K562 (cell line): ENCODE results near the gene ACTRT2. TPM values are rescaled to one million over a fixed set of nuclear protein-coding genes. Genes with fewer than 3 reads are reported as not detected.

Experiments
- ATAC-seq: fragments of 200-7000 bp; cut with Tn5 transposase; 3 replicates; pipeline ENCODE4 v1.9.1; 2020; ENCODE audit warnings: moderate library complexity
- BruUV-seq: library from RNA; stranded (reverse); fragments of 400-500 nt; replicated peaks from 2 replicates; lab custom pipeline; 2021; lab: Mats Ljungman, UMichigan
- CTCF ChIA-PET: fragments of 300-600 bp; formaldehyde crosslinking; extraction: SDS; loops from one replicate; lab custom pipeline; 2021; ENCODE audit warnings: low intra/inter-chr PET ratio; lab: Yijun Ruan, JAX
- POLR2A ChIA-PET: fragments of 300-600, 350-650 bp; sonication (Branson Sonifier 250); formaldehyde crosslinking; extraction: SDS; loops from one replicate; lab custom pipeline; 2021; ENCODE audit warnings: antibody characterized with exemption, inconsistent platforms; lab: Yijun Ruan, JAX
- DNase-seq, 4 experiments: peaks; one replicate each; pipeline versions ENCODE4 v3.0.0 to v3.0.0-alpha.2; 2011 to 2018; ENCODE audit warnings: low spot score in 3 of 4, mixed read lengths in 3 of 4; ENCODE audit errors: extremely low read depth in 1 of 4
- FAIRE-seq: peaks from 2 replicates; lab custom pipeline; 2011; peaks lifted over from hg19 to GRCh38; lab: Jason Lieb, UNC
- H2AFZ ChIP-seq: 2 replicates; pipeline ENCODE4 v1.6.0; 2011; ENCODE audit warnings: low read depth, low read length, control low read depth, inconsistent platforms
- H3K27ac ChIP-seq: fragments of 200-600 bp; 3 replicates; pipeline ENCODE4 v1.8.0; 2011; ENCODE audit warnings: low read depth, mild to moderate bottlenecking, control low read depth, inconsistent platforms, low read length, moderate library complexity, mixed read lengths; ENCODE audit errors: extremely low read depth
- H3K27me3 ChIP-seq, 2 experiments: fragments of 300-600 bp in 1 of 2; 2 replicates in 1 of 2; 3 replicates in 1 of 2; pipeline versions ENCODE4 v1.6.0 to v1.8.0; 2011; ENCODE audit warnings: inconsistent platforms in 2 of 2, low read length in 2 of 2, mild to moderate bottlenecking in 1 of 2, mixed read lengths in 1 of 2, moderate library complexity in 1 of 2; ENCODE audit not compliant: control insufficient read depth in 2 of 2, insufficient read depth in 2 of 2
- H3K36me3 ChIP-seq: fragments of 300-600 bp; 3 replicates; pipeline ENCODE4 v1.8.0; 2011; ENCODE audit warnings: mild to moderate bottlenecking, low read length, inconsistent platforms; ENCODE audit not compliant: control insufficient read depth, insufficient read depth
- H3K4me1 ChIP-seq, 2 experiments: fragments of 200-600 bp in 1 of 2; replicated peaks in 1 of 2; 2 replicates in 1 of 2; 3 replicates in 1 of 2; pipeline versions ENCODE4 v1.5.1 to v1.8.0; 2011; ENCODE audit warnings: inconsistent platforms in 2 of 2, low read length in 2 of 2, mild to moderate bottlenecking in 1 of 2, mixed read lengths in 1 of 2, moderate library complexity in 1 of 2; ENCODE audit not compliant: control insufficient read depth in 2 of 2, insufficient read depth in 2 of 2
- H3K4me2 ChIP-seq: 2 replicates; pipeline ENCODE4 v1.6.1; 2011; ENCODE audit warnings: low read length, control low read depth, inconsistent platforms, mixed read lengths; ENCODE audit not compliant: insufficient read depth
- H3K4me3 ChIP-seq: fragments of 200-600 bp; sonication (generic), shearing (Covaris generic); 2 replicates; pipeline ENCODE4 v1.5.1; 2016; ENCODE audit warnings: control low read depth, inconsistent platforms
- H3K79me2 ChIP-seq: fragments of 200-600 bp; 3 replicates; pipeline ENCODE4 v1.8.0; 2011; ENCODE audit warnings: low read length, inconsistent platforms; ENCODE audit not compliant: control insufficient read depth, insufficient read depth
- H3K9ac ChIP-seq, 2 experiments: 2 replicates each; pipeline versions ENCODE4 v1.6.0 to v1.6.1; 2011; ENCODE audit warnings: low read depth in 2 of 2, low read length in 2 of 2, control low read depth in 1 of 2, inconsistent platforms in 1 of 2, mild to moderate bottlenecking in 1 of 2, mixed read lengths in 1 of 2; ENCODE audit not compliant: insufficient read depth in 1 of 2
- H3K9me1 ChIP-seq: one replicate; pipeline ENCODE4 v1.6.0; 2011; ENCODE audit warnings: inconsistent platforms, mild to moderate bottlenecking, low read length, moderate library complexity; ENCODE audit not compliant: control insufficient read depth, insufficient read depth
- H3K9me3 ChIP-seq: replicated peaks from 2 replicates; pipeline ENCODE4 v1.5.1; 2011; ENCODE audit warnings: low read depth, low read length, inconsistent platforms; ENCODE audit not compliant: control insufficient read depth, insufficient read depth
- H4K20me1 ChIP-seq: replicated peaks from 2 replicates; pipeline ENCODE4 v1.6.1; 2011; ENCODE audit warnings: low read length, inconsistent platforms, mixed read lengths; ENCODE audit not compliant: control insufficient read depth, insufficient read depth
- CBFA2T2 ChIP-seq: fragments of 450-650 bp; conservative IDR thresholded peaks from 2 replicates; pipeline ENCODE4 v1.6.1; 2017; ENCODE audit warnings: mild to moderate bottlenecking
- CREB5 ChIP-seq: fragments of 250-450 bp; sonication (Bioruptor Pico); IDR thresholded peaks from 2 replicates; pipeline ENCODE4 v1.5.0; 2020; ENCODE audit warnings: mild to moderate bottlenecking
- EWSR1 ChIP-seq: fragments of 450-650 bp; IDR thresholded peaks from 2 replicates; pipeline ENCODE4 v1.6.1; 2018; ENCODE audit warnings: borderline replicate concordance, mild to moderate bottlenecking, low read depth, moderate library complexity; ENCODE audit not compliant: partially characterized antibody
- FOS ChIP-seq: IDR thresholded peaks from 3 replicates; pipeline ENCODE4 v1.6.1; 2011; ENCODE audit not compliant: insufficient read length; ENCODE audit errors: extremely low read depth
- FOXK1 ChIP-seq: sonication (generic); formaldehyde crosslinking; IDR thresholded peaks from 2 replicates; pipeline ENCODE4 v1.8.0; 2022; ENCODE audit warnings: missing genetic modification reagents, mild to moderate bottlenecking, borderline replicate concordance
- MBD1 ChIP-seq: fragments of 250-450 bp; sonication (Bioruptor Pico); IDR thresholded peaks from 2 replicates; pipeline ENCODE4 v1.8.0; 2022; ENCODE audit warnings: inconsistent platforms
- MCM3 ChIP-seq: fragments of 450-650 bp; IDR thresholded peaks from 2 replicates; pipeline ENCODE4 v1.6.1; 2016
- PCBP1 ChIP-seq: fragments of 200-400 bp; formaldehyde crosslinking; IDR thresholded peaks from 2 replicates; pipeline ENCODE4 v1.6.1; 2018; ENCODE audit warnings: mild to moderate bottlenecking, low read depth, low read length; ENCODE audit not compliant: poor library complexity, severe bottlenecking
- SMARCA5 ChIP-seq: fragments of 450-650 bp; IDR thresholded peaks from 2 replicates; pipeline ENCODE4 v1.6.1; 2016
- STAT5B ChIP-seq: fragments of 250-450 bp; sonication (Bioruptor Pico); IDR thresholded peaks from 2 replicates; pipeline ENCODE4 v1.8.0; 2021; ENCODE audit warnings: mild to moderate bottlenecking, inconsistent platforms
- WHSC1 ChIP-seq: IDR thresholded peaks from one replicate; pipeline ENCODE4 v1.6.1; 2012; ENCODE audit warnings: low read length, control low read depth, inconsistent platforms
- WGBS: fragments of 100-300 bp; shearing (Covaris generic); methylation state at CpG from one replicate; pipeline ENCODE4 v1.1.6; 2016; ENCODE audit warnings: low coverage, mixed read lengths; ENCODE audit not compliant: insufficient coverage; ENCODE audit errors: missing lambda C conversion rate; 5-methylcytosine and 5-hydroxymethylcytosine counted together
- in situ Hi-C: fragments of 300-500 bp; cut with MboI; formaldehyde crosslinking; loops from 4 replicates; pipeline ENCODE4 v1.15.0; 2018; ENCODE audit warnings: inconsistent platforms, mixed read lengths
- intact Hi-C: fragments of 100-400 bp; cut with micrococcal nuclease; formaldehyde crosslinking; loops from 2 replicates; pipeline ENCODE4 v1.14.2; 2022
- polyA plus RNA-seq, 8 experiments: library from polyadenylated mRNA; depleted of rRNA in 4 of 8; stranded (reverse) in 5 of 8; unstranded in 3 of 8; fragments of >200 nt; fragmentation: Nextera tagmentation in 2 of 8; fragmentation: Illumina TruSeq in 1 of 8; extraction: Ambion mirVana in 2 of 8; extraction: Trizol in 1 of 8; gene quantifications; 2 replicates each; pipeline versions ENCODE4 v1.2.1 to v1.2.3, GENCODE V29; 2011 to 2014; ENCODE audit warnings: inconsistent platforms in 1 of 8, missing spikeins in 1 of 8
- total RNA-seq, 7 experiments: library from RNA; depleted of rRNA in 6 of 7; stranded (reverse); fragments of >200 nt in 6 of 7; fragmentation: Illumina TruSeq in 2 of 7; extraction: Trizol in 2 of 7; gene quantifications; 2 replicates each; pipeline versions ENCODE4 v1.2.1 to v1.2.3, GENCODE V29; 2011 to 2021; ENCODE audit warnings: low replicate concordance in 1 of 7
- TF ChIP-seq, protein P1 (sequence below): fragments of 450-650 bp; IDR thresholded peaks from 2 replicates; pipeline ENCODE4 v1.7.1; 2018; ENCODE audit warnings: mild to moderate bottlenecking, low read depth; ENCODE audit not compliant: partially characterized antibody

The ACTRT2 gene
- total and polyA plus RNA-seq, 9 of the 15 experiments (the other 6 are each of a cell fraction or from before 2014, with no cell fraction given): not detected

DNA sequence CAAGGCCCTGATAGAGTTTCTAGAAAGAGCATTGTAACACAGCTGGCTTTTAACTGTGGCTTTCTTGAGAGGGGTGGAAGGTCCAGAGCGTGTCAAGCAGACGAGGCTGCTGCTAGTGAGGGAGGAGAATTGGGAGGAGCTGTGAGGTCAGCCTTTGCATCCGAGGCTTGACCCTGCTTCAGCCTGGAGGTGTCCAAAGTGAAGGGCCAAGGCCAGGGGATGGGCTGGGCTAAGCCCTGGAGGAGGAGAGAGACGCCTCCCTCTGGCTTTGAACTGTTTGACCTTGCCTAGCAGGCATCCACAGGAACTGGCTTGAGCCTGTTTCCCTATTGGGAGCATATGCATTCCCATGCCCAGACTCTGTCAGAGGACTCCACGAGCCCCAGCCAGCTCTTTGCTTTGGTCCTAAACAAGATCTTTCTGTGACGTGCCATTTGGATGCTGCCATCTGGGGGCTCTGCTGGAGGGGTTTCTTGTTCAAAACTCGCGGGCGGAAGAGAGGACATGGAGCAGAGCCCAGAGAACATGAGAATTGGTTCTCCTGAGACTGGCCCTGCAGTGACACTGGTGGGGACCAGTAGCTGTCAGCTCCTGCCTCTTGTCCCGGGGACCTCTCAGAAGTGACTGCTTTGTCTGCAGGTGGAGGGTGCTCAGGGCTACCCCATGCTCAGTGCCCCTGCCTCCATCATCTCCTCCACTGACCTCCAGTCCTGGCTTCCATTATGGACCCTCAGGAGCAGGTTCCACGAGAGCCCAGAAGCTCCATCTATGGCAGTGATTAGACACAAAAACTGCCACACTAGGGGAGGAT lies 5.5 kb downstream of the ACTRT2 start:
- Histone ChIP-seq H3K4me1 (no peaks in the 10 kb centered on the region; a peak in 1 of 5 replicates), H3K4me2 (no peak overlapping the region), H3K36me3 (no peaks in the 10 kb centered on the region), H4K20me1 (no peaks in the 10 kb centered on the region), H3K9me1 (no peaks in the 10 kb centered on the region), H2AFZ (no peak overlapping the region), H3K27me3 (peaks cover 21 to 62% of the 10 kb centered on the region in 2 experiments; a peak in 4 of 5 replicates), H3K9ac (no peak overlapping the region), H3K9me3 (no peaks in the 10 kb centered on the region), H3K79me2 (no peaks in the 10 kb centered on the region), H3K4me3 (no peak overlapping the region), H3K27ac (no peak overlapping the region)
- ChIA-PET CTCF (no interaction called here), POLR2A (no interaction called here)
- intact Hi-C loops (no loop called here), in situ Hi-C loops (no loop called here)
- FAIRE-seq (no peak), DNase-seq (no peak), ATAC-seq (no peak)
- BruUV-seq: no TSS peak
- 1% methylated on average over 11 of the region's 11 CpGs for WGBS
- TF ChIP-seq PCBP1 (no peak), CBFA2T2 (no peak), EWSR1 (no peak), MBD1 (CRISPR knock-in tag) (no peak), CREB5 (CRISPR knock-in tag) (no peak), FOS (no peak), STAT5B (CRISPR knock-in tag) (no peak), SMARCA5 (no peak), FOXK1 (no peak), MCM3 (no peak), WHSC1 (no peak)
- TF ChIP-seq, protein P1, sequence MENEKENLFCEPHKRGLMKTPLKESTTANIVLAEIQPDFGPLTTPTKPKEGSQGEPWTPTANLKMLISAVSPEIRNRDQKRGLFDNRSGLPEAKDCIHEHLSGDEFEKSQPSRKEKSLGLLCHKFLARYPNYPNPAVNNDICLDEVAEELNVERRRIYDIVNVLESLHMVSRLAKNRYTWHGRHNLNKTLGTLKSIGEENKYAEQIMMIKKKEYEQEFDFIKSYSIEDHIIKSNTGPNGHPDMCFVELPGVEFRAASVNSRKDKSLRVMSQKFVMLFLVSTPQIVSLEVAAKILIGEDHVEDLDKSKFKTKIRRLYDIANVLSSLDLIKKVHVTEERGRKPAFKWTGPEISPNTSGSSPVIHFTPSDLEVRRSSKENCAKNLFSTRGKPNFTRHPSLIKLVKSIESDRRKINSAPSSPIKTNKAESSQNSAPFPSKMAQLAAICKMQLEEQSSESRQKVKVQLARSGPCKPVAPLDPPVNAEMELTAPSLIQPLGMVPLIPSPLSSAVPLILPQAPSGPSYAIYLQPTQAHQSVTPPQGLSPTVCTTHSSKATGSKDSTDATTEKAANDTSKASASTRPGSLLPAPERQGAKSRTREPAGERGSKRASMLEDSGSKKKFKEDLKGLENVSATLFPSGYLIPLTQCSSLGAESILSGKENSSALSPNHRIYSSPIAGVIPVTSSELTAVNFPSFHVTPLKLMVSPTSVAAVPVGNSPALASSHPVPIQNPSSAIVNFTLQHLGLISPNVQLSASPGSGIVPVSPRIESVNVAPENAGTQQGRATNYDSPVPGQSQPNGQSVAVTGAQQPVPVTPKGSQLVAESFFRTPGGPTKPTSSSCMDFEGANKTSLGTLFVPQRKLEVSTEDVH: no peak
